Aorta (tissue), 5 donors: ENCODE data around the gene GTPBP3. TPM values are rescaled to one million over a fixed set of nuclear protein-coding genes. Genes with fewer than 3 reads are reported as not detected.

Source experiments
- ATAC-seq: fragments of 200-7000 bp; cut with Tn5 transposase; one replicate; pipeline ENCODE4 v1.9.1; 2022; ENCODE audit warnings: moderate library complexity; ENCODE audit not compliant: low FRiP score
- DNase-seq, 2 donors: peaks; one replicate each; pipeline ENCODE4 v3.0.0-alpha.2; 2020
- H3K27ac ChIP-seq, 2 donors: one replicate each; pipeline ENCODE4 v1.5.1; 2013; ENCODE audit warnings: low read length in 2 of 2, mild to moderate bottlenecking in 2 of 2, moderate library complexity in 2 of 2, control low read depth in 1 of 2, inconsistent platforms in 1 of 2, low read depth in 1 of 2
- H3K27me3 ChIP-seq, 2 donors: one replicate each; pipeline ENCODE4 v1.6.1; 2013; ENCODE audit warnings: control low read depth in 1 of 2, low read length in 1 of 2, mild to moderate bottlenecking in 1 of 2, moderate library complexity in 1 of 2; ENCODE audit not compliant: insufficient read depth in 2 of 2, control insufficient read depth in 1 of 2
- H3K36me3 ChIP-seq, 2 donors: one replicate each; pipeline ENCODE4 v1.6.1; 2013; ENCODE audit warnings: control low read depth in 1 of 2, low read length in 1 of 2, mild to moderate bottlenecking in 1 of 2; ENCODE audit not compliant: insufficient read depth in 2 of 2, control insufficient read depth in 1 of 2
- H3K4me1 ChIP-seq, 2 donors: one replicate each; pipeline ENCODE4 v1.6.1; 2013; ENCODE audit warnings: low read length in 2 of 2, control low read depth in 1 of 2, mild to moderate bottlenecking in 1 of 2, moderate library complexity in 1 of 2; ENCODE audit not compliant: insufficient read depth in 2 of 2, control insufficient read depth in 1 of 2
- H3K4me3 ChIP-seq, 2 donors: one replicate each; pipeline ENCODE4 v1.5.1; 2013; ENCODE audit warnings: low read length in 2 of 2, control low read depth in 1 of 2, mild to moderate bottlenecking in 1 of 2
- H3K9me3 ChIP-seq: one replicate; pipeline ENCODE4 v1.6.1; 2013; ENCODE audit warnings: mild to moderate bottlenecking, low read length; ENCODE audit not compliant: control insufficient read depth
- WGBS, 2 donors: extraction: QIAGEN DNeasy Blood & Tissue Kit; methylation state at CpG; one replicate each; pipeline ENCODE4 v1.1.7; 2013; 5-methylcytosine and 5-hydroxymethylcytosine counted together
- intact Hi-C, 2 donors: fragments of 100-400 bp; cut with DNase I; formaldehyde crosslinking; loops; one replicate each; pipeline versions ENCODE4 v1.14.2 to v1.15.0; 2022
- polyA plus RNA-seq, 2 donors: library from polyadenylated mRNA; stranded (reverse); fragments of 200-250 nt; gene quantifications; one replicate each; pipeline ENCODE4 v1.2.3, GENCODE V29; 2013
- total RNA-seq, 2 donors: library from RNA; stranded (reverse); fragmentation: NEBNext Ultra II Directional; extraction: Animal tissue kit (Norgen Biotek cat#: 25700); gene quantifications; one replicate each; pipeline ENCODE4 v1.2.1, GENCODE V29; 2021
- donor health status: healthy with polysubstance abuse.
- donor health status: Bipolar disorder and iron deficiency.
- donor health status: DM: no; HTN: no; CAD: no.
- donor health status: DM: no; HTN: no; CAD: no.
- donor health status: DM: yes; HTN: yes; CAD: no.

The GTPBP3 gene
- total and polyA plus RNA-seq, 4 donors, result 3.4 to 32.2 (median 22.2) TPM

DNA sequence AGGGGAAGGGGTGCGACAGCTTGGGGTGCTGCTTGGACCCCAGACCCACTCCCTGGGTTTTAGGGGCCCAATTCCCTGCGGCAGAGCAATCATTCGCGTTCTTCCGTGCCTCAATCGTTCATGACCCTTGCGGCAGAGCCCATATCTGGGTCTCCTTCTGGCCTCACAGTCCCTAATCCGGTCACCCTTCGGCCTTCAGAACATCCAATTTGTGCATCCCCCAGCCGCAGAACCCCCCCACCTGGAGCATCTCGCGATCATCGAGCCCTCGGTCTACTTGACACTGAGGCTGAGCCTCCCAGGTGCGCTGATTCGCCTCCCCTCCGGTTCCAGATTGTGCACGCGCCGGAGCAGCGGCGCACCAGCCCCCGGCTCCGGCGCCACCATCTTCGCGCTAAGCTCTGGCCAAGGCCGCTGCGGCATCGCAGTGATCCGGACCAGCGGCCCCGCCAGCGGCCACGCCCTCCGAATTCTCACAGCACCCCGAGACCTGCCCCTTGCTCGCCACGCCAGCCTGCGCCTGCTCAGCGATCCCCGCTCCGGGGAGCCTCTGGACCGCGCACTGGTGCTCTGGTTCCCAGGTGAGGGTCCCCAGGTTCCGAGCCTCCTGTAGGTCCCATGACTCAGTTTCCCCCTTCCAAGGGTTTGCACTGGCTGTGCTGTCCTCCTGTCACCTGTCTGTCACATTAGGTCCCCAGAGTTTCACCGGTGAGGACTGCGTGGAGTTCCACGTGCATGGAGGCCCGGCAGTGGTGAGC, 501 bp downstream of the GTPBP3 start:
- WGBS, 2 donors, result 6% methylated on average over 48 to 50 of the region's 50 CpGs
- intact Hi-C loops, result loop anchor here in 1 of 2 donors (2.0 to 5.0 kb wide), 2 partner anchors 33 to 129 kb away; partner anchors contain the start of gene MRPL34
- Histone ChIP-seq H3K27ac (no peak overlapping the region), H3K36me3 (no peaks in the 10 kb centered on the region), H3K27me3 (no peaks in the 10 kb centered on the region), H3K4me1 (no peaks in the 10 kb centered on the region), H3K9me3 (no peaks in the 10 kb centered on the region), H3K4me3 (peak overlapping the region; percentile 19 to 53)
- DNase-seq, result no peak
- ATAC-seq, result no peak

DNA sequence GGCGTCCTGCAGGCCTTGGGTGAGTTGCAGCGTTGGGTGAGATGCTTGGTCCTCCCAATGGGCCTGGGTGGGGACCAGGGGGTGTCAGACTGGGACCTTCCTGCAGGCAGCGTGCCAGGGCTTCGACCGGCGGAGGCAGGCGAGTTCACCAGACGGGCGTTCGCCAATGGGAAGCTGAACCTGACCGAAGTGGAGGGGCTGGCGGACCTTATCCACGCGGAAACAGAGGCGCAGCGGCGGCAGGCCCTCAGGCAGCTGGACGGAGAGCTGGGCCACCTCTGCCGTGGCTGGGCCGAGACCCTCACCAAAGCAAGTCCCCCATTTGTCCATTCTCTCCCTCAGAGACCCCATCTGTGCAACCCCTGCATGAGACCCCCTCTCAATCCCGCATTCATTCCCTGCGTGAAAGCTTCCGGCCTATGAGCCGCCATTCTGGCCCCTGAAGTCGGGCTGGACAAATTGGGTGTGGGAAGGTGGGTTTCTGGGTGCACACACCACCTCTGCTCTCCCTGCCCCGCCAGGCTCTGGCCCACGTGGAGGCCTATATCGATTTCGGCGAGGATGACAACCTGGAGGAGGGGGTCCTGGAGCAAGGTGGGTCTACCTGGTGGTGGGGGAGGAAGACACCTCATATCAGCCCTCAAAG, 1.2 kb downstream of the GTPBP3 start:
- no peaks in the 10 kb centered on the region for H3K27me3 ChIP-seq
- no peaks in the 10 kb centered on the region for H3K4me1 ChIP-seq
- DNase-seq (peak in 1 of 2 donors; percentile 79), ATAC-seq (no peak)
- H3K9me3 ChIP-seq, result no peaks in the 10 kb centered on the region
- 87 to 91% methylated on average over 30 of the region's 30 CpGs for WGBS, 2 donors
- intact Hi-C loops, result loop anchor here in 1 of 2 donors (5.0 kb wide), 1 partner anchor 129 kb away; no protein-coding TSS in a partner anchor
- no peaks in the 10 kb centered on the region for H3K36me3 ChIP-seq
- H3K27ac ChIP-seq, result no peak overlapping the region
- no peak overlapping the region for H3K4me3 ChIP-seq

DNA sequence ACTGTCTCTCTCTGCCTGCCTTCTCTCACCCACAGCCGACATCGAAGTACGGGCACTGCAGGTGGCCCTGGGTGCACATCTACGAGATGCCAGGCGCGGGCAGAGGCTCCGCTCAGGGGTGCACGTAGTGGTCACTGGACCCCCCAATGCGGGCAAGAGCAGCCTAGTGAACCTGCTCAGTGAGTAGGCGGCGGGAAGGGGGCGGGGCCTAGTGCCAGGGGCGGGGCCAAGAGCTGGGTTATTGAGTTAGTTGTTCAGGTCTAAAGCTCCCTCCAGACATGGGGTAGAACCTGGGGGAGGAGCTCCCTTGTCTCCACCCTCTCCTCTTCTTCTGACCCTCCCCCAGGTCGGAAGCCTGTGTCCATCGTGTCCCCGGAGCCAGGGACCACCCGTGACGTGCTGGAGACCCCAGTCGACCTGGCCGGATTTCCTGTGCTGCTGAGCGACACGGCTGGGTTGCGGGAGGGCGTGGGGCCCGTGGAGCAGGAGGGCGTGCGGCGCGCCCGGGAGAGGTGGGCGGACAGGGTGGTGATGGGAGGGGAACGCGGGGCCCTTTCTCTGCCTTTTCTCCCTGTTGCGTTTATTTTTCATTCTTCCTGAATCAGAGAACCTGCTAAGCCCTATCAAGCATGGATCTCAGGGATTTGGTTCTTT, 1.9 kb downstream of the GTPBP3 start:
- WGBS, 2 donors, result 88 to 89% methylated on average over 34 of the region's 34 CpGs
- DNase-seq (peak in 1 of 2 donors; percentile 78), ATAC-seq (no peak)
- Histone ChIP-seq H3K4me1 (no peaks in the 10 kb centered on the region), H3K27me3 (no peaks in the 10 kb centered on the region), H3K4me3 (no peak overlapping the region), H3K9me3 (no peaks in the 10 kb centered on the region), H3K27ac (no peak overlapping the region), H3K36me3 (no peaks in the 10 kb centered on the region)
- intact Hi-C loops, result loop anchor here in 1 of 2 donors (5.0 kb wide), 1 partner anchor 128 kb away; no protein-coding TSS in a partner anchor

DNA sequence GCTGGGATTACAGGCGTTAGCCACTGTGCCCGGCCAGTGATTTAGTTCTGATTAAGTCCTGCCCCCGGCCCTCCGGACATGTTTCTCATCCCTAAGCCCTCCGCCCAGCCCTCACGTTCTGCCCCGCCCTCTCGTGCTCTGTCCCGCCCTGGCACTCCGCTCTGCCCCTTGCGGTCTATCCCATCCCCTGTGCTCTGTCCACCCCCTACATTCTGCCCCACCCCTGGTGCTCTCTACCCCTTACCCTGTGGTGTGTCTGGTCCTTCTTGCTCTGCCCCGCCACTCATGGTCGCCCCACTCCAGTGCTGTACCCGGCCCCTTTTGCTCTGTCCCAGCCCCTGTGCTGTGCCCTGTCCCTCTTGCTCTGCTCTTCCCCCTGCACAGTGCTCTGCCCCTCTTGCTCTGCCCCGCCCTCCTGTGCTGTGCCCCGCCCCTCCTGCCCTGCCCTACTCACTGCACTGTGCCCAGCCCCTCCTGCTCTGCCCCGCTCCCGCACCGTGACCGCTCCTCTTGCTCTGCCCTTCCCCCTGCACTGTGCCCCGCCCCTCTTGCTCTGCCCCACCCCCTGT, 3.0 kb downstream of the GTPBP3 start:
- DNase-seq (no peak), ATAC-seq (no peak)

DNA sequence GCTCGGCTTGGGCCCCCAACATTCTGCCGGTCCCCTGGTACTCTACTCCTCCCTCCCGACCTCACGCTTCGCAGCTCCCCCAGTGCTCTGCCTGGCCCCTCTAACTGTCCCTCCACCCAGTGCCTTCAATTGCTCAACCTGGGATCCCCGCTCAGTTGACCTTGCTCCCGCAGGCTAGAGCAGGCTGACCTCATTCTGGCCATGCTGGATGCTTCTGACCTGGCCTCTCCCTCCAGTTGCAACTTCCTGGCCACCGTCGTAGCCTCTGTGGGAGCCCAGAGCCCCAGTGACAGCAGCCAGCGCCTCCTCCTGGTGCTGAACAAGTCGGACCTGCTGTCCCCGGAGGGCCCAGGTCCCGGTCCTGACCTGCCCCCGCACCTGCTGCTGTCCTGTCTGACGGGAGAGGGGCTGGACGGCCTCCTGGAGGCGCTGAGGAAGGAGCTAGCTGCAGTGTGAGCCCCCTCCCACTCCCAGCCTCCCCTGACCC, 3.6 kb downstream of the GTPBP3 start:
- DNase-seq (no peak), ATAC-seq (no peak)
- intact Hi-C loops, result no loop called here
- no peak overlapping the region for H3K27ac ChIP-seq
- H3K9me3 ChIP-seq, result no peaks in the 10 kb centered on the region
- no peak overlapping the region for H3K4me3 ChIP-seq
- H3K27me3 ChIP-seq, result no peaks in the 10 kb centered on the region
- 70 to 74% methylated on average over 17 of the region's 17 CpGs for WGBS, 2 donors
- no peaks in the 10 kb centered on the region for H3K36me3 ChIP-seq
- no peaks in the 10 kb centered on the region for H3K4me1 ChIP-seq

More for the DNA sequence above, 3.0 kb downstream of the GTPBP3 start:
- intact Hi-C loops, result no loop called here
- no peak overlapping the region for H3K27ac ChIP-seq
- H3K4me1 ChIP-seq, result no peaks in the 10 kb centered on the region
- H3K4me3 ChIP-seq, result no peak overlapping the region
- WGBS, 2 donors, result 67 to 69% methylated on average over 16 to 21 of the region's 21 CpGs
- no peaks in the 10 kb centered on the region for H3K36me3 ChIP-seq
- no peaks in the 10 kb centered on the region for H3K9me3 ChIP-seq
- no peaks in the 10 kb centered on the region for H3K27me3 ChIP-seq

DNA sequence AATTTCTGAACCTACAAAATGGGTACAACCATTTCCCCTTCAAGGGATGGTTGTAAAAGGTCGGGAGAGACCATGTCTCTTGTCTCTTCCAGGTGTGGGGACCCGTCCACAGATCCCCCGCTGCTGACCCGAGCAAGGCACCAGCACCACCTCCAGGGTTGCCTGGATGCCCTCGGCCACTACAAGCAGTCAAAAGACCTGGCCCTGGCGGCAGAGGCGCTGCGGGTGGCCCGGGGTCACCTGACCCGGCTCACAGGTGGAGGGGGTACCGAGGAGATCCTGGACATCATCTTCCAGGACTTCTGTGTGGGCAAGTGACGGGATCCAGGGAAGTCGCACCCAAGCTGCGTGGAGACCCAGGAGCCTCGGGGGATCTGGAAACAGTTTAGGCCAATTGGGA, 4.0 kb downstream of the GTPBP3 start:
- WGBS, 2 donors, result 87 to 90% methylated on average over 15 of the region's 15 CpGs
- ATAC-seq (no peak), DNase-seq (no peak)
- no peak overlapping the region for H3K4me3 ChIP-seq
- no peaks in the 10 kb centered on the region for H3K9me3 ChIP-seq
- H3K36me3 ChIP-seq, result no peaks in the 10 kb centered on the region
- no peaks in the 10 kb centered on the region for H3K27me3 ChIP-seq
- H3K27ac ChIP-seq, result no peak overlapping the region
- H3K4me1 ChIP-seq, result no peaks in the 10 kb centered on the region
- intact Hi-C loops, result no loop called here

DNA sequence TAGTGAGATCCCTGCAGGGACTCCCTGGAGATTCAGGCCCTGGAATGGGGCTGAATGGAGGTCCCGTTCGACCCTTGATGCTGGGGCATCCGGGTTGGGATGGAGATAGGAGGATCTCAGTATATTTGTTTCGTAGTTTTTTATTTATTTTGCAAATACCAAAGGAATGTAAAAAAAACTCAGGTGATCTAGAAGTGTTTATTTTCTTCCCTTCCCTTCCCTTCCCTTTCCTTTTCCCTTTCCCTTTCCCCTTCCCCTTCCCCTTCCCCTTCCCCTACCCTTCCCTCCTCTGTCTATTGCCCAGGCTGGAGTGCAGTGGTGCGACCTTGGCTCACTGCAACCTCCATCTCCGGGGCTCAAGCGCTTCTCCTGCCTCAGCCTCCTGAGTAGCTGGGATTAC, 4.5 kb downstream of the GTPBP3 start:
- ATAC-seq, result no peak
- peaks cover 0 to under 1% of the 10 kb centered on the region in 2 donors for H3K4me1 ChIP-seq
- DNase-seq, result no peak
- no peaks in the 10 kb centered on the region for H3K36me3 ChIP-seq
- 77 to 88% methylated on average over 7 of the region's 7 CpGs for WGBS, 2 donors
- H3K27ac ChIP-seq, result no peak overlapping the region
- H3K27me3 ChIP-seq, result no peaks in the 10 kb centered on the region
- H3K9me3 ChIP-seq, result no peaks in the 10 kb centered on the region
- H3K4me3 ChIP-seq, result no peak overlapping the region
- intact Hi-C loops, result no loop called here

DNA sequence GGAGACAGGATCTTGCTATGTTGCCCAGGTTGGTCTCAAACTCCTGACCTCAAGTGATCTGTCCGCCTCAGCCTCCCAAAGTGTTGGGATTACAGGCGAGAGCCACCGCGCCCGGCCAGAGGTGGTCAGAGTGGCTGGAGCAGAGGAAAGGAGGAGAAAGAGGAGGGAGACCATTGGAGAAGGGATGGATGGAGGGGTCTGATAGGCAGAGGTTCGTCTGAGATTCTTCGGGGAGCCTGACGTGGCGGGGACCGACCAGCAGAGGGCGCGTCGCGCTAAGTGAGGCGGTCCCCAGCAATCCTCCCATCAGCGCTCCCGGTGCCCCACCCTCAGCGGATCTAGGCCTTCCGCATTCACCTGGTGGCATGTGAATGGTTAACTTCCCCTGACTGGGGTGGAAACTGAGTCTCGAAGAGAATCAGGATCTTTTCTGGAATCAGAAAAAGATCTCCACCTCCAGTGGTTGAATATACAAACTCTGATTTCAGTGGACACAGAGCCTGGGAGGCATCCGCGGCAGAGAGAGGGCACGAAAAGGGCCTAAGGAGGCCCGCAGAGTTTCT, 8.8 kb downstream of the GTPBP3 start:
- peak; percentile 89 for ATAC-seq
- Histone ChIP-seq H3K9me3 (no peaks in the 10 kb centered on the region), H3K27ac (no peak overlapping the region), H3K4me1 (peaks cover 3 to 4% of the 10 kb centered on the region in 2 donors), H3K4me3 (no peak overlapping the region), H3K36me3 (no peaks in the 10 kb centered on the region), H3K27me3 (no peaks in the 10 kb centered on the region)
- WGBS, 2 donors, result 17 to 22% methylated on average over 24 of the region's 24 CpGs
- DNase-seq, result peak; percentile 82 to 95
- intact Hi-C loops, result loop anchor here in 1 of 2 donors (1.0 kb wide), 1 partner anchor 40 kb away; no protein-coding TSS in a partner anchor
